Endometrial microvascular endothelial cells (primary cell): ENCODE results near the gene NUTM2D. TPM values are rescaled to one million over a fixed set of nuclear protein-coding genes. Genes with fewer than 3 reads are reported as not detected.
"Not testable (repeated sequence)": the region's sequence is repeated elsewhere in the genome, so short reads cannot be mapped to it uniquely, and the experiment has no call there.

Source experiments
- in situ Hi-C: cut with HindIII; loops from 2 replicates; pipeline ENCODE4 v1.10.0; 2017; ENCODE audit warnings: low sequenced_read_pairs, low pct_unique_long_range_greater_than_20kb; ENCODE audit errors: inconsistent ontology term
- total RNA-seq: library from RNA; depleted of rRNA; stranded (reverse); fragments of >200 nt; gene quantifications from one replicate; pipeline ENCODE4 v1.2.3, GENCODE V29; 2015; ENCODE audit errors: inconsistent ontology term

The NUTM2D gene, protein sequence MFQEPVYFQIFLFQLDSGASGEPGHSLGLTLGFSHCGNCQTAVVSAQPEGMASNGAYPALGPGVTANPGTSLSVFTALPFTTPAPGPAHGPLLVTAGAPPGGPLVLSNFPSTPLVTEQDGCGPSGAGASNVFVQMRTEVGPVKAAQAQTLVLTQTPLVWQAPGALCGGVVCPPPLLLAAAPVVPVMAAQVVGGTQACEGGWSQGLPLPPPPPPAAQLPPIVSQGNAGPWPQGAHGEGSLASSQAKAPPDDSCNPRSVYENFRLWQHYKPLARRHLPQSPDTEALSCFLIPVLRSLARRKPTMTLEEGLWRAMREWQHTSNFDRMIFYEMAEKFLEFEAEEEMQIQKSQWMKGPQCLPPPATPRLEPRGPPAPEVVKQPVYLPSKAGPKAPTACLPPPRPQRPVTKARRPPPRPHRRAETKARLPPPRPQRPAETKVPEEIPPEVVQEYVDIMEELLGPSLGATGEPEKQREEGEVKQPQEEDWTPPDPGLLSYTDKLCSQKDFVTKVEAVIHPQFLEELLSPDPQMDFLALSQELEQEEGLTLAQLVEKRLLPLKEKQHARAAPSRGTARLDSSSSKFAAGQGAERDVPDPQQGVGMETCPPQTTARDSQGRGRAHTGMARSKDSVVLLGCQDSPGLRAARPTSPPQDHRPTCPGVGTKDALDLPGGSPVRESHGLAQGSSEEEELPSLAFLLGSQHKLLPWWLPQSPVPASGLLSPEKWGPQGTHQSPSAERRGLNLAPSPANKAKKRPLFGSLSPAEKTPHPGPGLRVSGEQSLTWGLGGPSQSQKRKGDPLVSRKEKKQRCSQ
- 0.28 TPM for total RNA-seq

DNA sequence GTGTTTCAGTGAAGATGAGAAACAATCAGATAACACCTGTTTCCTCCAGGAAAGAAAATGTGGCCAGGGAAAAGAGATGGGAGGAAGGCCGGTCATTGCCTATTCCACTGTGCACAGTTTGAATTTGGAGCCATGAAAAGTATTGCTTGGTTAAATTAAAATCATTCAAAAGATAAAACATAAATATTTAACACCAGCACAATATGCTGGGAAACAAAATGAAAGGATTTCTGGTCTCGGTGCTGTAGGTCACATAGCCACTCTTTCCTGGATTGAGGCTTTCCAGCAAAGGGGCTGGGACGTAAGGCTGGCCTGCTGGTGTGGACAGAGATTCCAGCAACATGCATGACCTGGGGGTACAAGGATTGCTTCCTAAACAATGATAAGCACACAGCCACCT, at the start of gene NUTM2D:
TSS of gene NUTM2D (plus strand) at position 301 of the 400 bp plus-strand sequence. CDS start 522 bp downstream, outside the sequence.
- in situ Hi-C loops = not testable (repeated sequence)

DNA sequence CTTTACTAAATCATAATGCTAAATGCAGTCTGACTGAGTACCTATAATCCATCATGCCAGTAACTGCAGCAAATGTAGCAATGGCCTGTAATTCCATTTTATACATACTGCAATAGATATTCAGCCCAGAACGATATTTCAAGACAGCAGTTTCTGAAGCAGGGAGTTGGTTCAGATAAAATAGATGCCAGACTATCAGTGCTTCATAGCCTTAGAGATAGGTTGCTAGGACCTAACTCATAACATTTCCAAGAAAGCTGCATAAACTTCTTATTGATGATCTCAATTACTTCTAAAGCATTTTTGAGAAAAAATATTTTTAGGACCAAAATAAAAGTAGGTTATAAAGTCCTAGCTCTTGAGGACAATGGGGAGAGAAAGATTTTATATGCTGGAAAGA, 48.8 kb upstream of the NUTM2D start:
- in situ Hi-C loops = not testable (repeated sequence)

GRCh38 chr10:87309657-87310056, 47.9 kb upstream of the NUTM2D start:
- in situ Hi-C loops = not testable (repeated sequence)

DNA sequence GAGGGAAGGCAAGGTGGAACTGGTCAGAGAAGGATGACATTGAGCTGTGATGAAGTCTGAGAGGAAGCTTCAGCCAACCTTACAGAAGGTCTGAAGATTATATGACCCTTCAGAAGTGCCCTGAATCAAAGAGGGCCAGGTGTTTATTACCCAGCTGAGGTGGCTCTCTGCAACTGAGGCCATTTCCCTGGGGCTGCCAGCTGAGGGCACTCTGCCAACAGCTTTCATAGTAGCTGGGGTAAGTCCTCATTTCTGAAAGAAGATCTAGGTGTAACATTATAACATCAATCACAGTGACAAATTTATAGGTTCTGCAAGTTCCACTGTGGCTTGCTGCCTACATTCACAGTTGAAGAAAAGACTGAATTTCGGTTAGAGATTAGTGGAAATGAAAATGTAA, 46.0 kb upstream of the NUTM2D start:
- in situ Hi-C loops = not testable (repeated sequence)

- in situ Hi-C loops = not testable (repeated sequence)
Observed at GRCh38 chr10:87313649-87314359, 43.7 kb upstream of the NUTM2D start.

GRCh38 chr10:87314360-87314973, 43.1 kb upstream of the NUTM2D start:
- in situ Hi-C loops = not testable (repeated sequence)

DNA sequence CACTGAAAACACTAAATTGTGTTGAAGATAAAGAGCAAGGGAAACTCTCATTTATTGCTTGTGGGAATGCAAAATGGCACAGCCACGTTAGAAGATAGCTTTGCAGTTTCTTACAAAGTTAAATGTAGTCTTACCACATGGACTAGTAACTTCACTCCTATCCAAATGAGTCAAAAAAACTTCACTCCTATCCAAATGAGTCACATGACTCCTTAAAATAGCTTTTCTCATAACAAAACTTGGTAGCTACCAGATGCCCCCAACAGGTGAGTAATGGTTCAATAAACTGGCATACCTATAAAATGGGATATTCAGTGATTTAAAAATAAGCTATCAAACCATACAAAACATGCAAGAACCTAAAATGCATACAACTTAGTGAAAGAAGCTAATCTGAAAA, 36.0 kb upstream of the NUTM2D start:
- in situ Hi-C loops = not testable (repeated sequence)

DNA sequence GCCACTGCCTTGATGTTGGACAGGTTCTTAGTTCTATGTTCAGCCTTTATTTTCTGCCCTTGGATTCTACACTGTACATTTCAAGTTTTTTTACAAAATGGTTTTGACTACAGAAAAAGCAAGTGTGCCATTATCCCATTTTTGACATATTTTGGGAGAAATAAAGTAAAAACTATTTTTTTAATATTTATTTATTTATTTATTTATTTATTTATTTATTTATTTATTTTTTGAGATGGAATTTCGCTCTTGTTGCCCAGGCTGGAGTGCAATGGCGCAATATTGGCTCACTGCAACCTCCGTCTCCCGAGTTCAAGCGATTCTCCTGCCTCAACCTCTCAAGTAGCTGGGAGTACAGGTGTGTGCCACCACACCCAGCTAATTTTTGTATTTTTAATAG, 33.0 kb upstream of the NUTM2D start:
- in situ Hi-C loops = not testable (repeated sequence)

GRCh38 chr10:87327958-87328357, 29.6 kb upstream of the NUTM2D start:
- in situ Hi-C loops = not testable (repeated sequence)

DNA sequence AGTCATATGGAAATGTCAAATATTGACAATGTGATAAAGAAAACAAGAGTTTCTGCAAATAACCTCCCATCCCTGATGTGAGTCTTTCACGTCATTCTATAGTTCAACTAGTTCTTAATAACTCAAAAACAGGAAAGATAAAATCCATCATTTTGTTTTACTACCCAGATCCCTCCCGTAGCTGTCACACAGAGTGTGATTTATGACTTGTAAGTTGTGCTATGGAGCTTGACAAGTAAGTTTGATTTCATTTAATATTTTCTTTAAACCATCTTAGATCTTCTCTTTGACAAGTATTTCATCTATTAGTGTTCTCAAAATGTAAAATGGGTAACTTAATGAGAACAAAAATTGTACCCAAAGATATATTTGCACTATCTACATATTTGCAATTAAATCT, 28.4 kb upstream of the NUTM2D start:
- in situ Hi-C loops = not testable (repeated sequence)

GRCh38 chr10:87332687-87333086, 24.9 kb upstream of the NUTM2D start:
- in situ Hi-C loops = not testable (repeated sequence)

DNA sequence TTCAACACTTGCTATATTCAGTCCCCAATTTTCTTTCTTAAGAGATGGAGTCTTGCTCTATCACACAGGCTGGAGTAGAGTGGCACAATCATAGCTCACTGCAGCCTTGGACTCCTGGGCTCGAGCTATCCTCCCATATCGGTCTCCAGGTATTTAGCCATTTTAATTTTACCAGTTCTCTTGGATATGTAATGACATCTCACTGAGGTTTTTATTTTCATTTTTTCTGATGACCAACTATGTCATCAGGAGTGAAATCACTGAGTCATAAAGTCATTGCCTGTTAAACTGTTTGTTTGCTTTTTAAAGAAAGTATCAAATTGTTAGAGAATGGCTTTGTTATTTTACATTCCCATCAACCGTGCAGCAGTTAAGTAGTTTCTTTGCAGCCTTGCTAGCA, 17.1 kb upstream of the NUTM2D start:
- in situ Hi-C loops = not testable (repeated sequence)

DNA sequence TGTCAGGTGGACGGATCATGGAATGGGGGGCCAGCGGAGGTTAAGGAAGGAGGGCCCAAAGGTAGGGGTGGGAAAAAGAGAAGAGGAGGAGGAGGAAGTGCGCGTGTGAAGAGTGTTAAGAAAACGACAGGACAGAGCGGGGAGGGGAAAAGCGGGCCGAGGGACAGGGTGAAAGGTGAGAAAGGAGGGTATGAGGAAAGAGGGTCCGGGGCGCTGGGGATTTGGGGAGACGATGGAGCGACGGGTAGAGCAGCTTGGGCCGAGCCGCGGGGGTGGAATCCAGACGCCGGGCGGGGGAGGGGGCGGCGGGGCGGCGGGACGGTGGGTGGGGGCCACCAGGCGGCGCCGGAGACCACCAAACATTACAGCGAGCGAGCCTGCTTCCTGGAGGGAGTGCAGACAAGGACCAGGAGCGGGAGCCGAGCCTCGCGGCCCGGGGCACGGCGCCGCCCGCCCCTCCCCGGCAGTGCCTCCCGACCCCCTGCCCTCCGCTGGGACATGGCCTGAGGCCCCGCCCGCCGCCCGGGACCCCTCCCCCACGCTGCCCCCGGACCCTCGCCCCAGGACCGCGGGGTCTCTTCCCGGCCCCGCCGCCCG, 15.9 kb upstream of the NUTM2D start:
- in situ Hi-C loops = not testable (repeated sequence)

DNA sequence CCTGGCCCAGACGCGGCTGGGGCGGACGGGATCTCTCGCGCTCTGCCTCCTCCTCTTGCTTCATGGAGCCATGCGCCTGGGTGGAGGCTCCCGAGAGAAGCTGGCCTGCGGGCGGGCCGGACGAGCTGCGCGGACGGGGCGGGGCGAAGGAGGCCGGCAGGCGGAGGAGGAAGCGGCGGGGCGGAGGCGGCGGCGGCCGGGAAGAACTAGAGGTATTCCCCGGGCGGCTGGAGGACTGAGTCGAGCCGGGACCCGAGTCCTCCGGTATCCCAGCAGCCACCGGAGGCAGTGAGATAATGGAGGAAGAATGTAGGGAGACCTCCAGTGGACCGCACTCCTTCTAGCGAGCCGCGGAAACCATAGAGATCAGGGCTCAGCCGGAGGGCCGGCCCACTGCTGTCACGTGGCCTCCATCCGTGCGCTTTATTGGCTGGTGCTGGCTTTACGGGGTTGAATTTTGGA, 15.3 kb upstream of the NUTM2D start:
- in situ Hi-C loops = not testable (repeated sequence)

- in situ Hi-C loops = not testable (repeated sequence)
Observed at GRCh38 chr10:87342711-87343258, 14.8 kb upstream of the NUTM2D start.

- in situ Hi-C loops = not testable (repeated sequence)
Observed at GRCh38 chr10:87345743-87346142, 11.8 kb upstream of the NUTM2D start.

GRCh38 chr10:87350161-87350560, 7.4 kb upstream of the NUTM2D start:
- in situ Hi-C loops = not testable (repeated sequence)

GRCh38 chr10:87352825-87353224, 4.7 kb upstream of the NUTM2D start:
- in situ Hi-C loops = not testable (repeated sequence)
